HepG2 (cell line): ENCODE measurements around the gene C5. TPM values are rescaled to one million over a fixed set of nuclear protein-coding genes. Genes with fewer than 3 reads are reported as not detected.

Experiments
- ATAC-seq: fragments of 200-7000 bp; cut with Tn5 transposase; 3 replicates; pipeline ENCODE4 v1.9.1; 2020; ENCODE audit warnings: mild to moderate bottlenecking, moderate library complexity
- BruUV-seq: library from RNA; stranded (reverse); fragments of 400-500 nt; replicated peaks from 2 replicates; lab custom pipeline; 2021; lab: Mats Ljungman, UMichigan
- CTCF ChIA-PET: fragments of 300-600 bp; formaldehyde crosslinking; extraction: SDS; loops from one replicate; lab custom pipeline; 2021; ENCODE audit warnings: low total read pairs, inconsistent platforms, low intra/inter-chr PET ratio; lab: Yijun Ruan, JAX
- POLR2A ChIA-PET: fragments of 350-600 bp; sonication (Branson Sonifier 250); formaldehyde crosslinking; loops from one replicate; lab custom pipeline; 2020; ENCODE audit warnings: antibody characterized with exemption, inconsistent platforms; lab: Yijun Ruan, JAX
- DNase-seq: peaks from one replicate; pipeline ENCODE4 v3.0.0-alpha.2; 2015; ENCODE audit warnings: low spot score
- FAIRE-seq: peaks from 3 replicates; lab custom pipeline; 2011; peaks lifted over from hg19 to GRCh38; lab: Jason Lieb, UNC
- H2AFZ ChIP-seq: one replicate; pipeline ENCODE4 v1.6.1; 2011; ENCODE audit warnings: low read length, inconsistent platforms
- H3K27ac ChIP-seq: fragments of 300-600 bp; 3 replicates; pipeline ENCODE4 v1.8.0; 2011; ENCODE audit warnings: mixed run types, mild to moderate bottlenecking, mixed read lengths, low read length, inconsistent platforms; ENCODE audit not compliant: insufficient read depth; ENCODE audit errors: extremely low read length
- H3K27me3 ChIP-seq, 2 experiments: fragments of 200-600 bp in 1 of 2; 2 replicates in 1 of 2; 3 replicates in 1 of 2; pipeline versions ENCODE4 v1.6.0 to v1.8.0; 2011; ENCODE audit warnings: low read length in 2 of 2, mild to moderate bottlenecking in 2 of 2, moderate library complexity in 2 of 2, inconsistent platforms in 1 of 2; ENCODE audit not compliant: insufficient read depth in 2 of 2, control insufficient read depth in 1 of 2
- H3K36me3 ChIP-seq, 2 experiments: fragments of 200-600 bp in 1 of 2; replicated peaks in 1 of 2; 2 replicates in 1 of 2; 3 replicates in 1 of 2; pipeline versions ENCODE4 v1.5.1 to v1.8.0; 2011; ENCODE audit warnings: low read length in 2 of 2, inconsistent platforms in 1 of 2; ENCODE audit not compliant: insufficient read depth in 2 of 2, control insufficient read depth in 1 of 2
- H3K4me1 ChIP-seq: 2 replicates; pipeline ENCODE4 v1.5.1; 2012; ENCODE audit warnings: low read length, inconsistent platforms; ENCODE audit not compliant: insufficient read depth
- H3K4me2 ChIP-seq: 2 replicates; pipeline ENCODE4 v1.6.0; 2011; ENCODE audit warnings: low read depth, low read length, inconsistent platforms
- H3K4me3 ChIP-seq, 3 experiments: fragments of 200-600 bp in 1 of 3; sonication (generic), shearing (Covaris generic) in 1 of 3; replicated peaks in 1 of 3; 2 replicates each; pipeline ENCODE4 v1.5.1; 2011 to 2016; ENCODE audit warnings: low read length in 3 of 3, inconsistent platforms in 2 of 3, low read depth in 2 of 3, mild to moderate bottlenecking in 2 of 3, control low read depth in 1 of 3, mixed read lengths in 1 of 3; ENCODE audit not compliant: insufficient read depth in 1 of 3
- H3K79me2 ChIP-seq: one replicate; pipeline ENCODE4 v1.6.1; 2011; ENCODE audit warnings: low read length, inconsistent platforms; ENCODE audit not compliant: insufficient read depth
- H3K9ac ChIP-seq: 2 replicates; pipeline ENCODE4 v1.6.0; 2011; ENCODE audit warnings: mild to moderate bottlenecking, low read depth, low read length, inconsistent platforms; ENCODE audit not compliant: insufficient read depth
- H3K9me3 ChIP-seq: 2 replicates; pipeline ENCODE4 v1.5.1; 2012; ENCODE audit warnings: mild to moderate bottlenecking, low read length
- H4K20me1 ChIP-seq: 2 replicates; pipeline ENCODE4 v1.6.0; 2011; ENCODE audit warnings: inconsistent platforms, mild to moderate bottlenecking, low read length, moderate library complexity; ENCODE audit not compliant: insufficient read depth
- HMGXB3 ChIP-seq: sonication (generic); formaldehyde crosslinking; IDR thresholded peaks from 2 replicates; pipeline ENCODE4 v1.4.0; 2020; ENCODE audit warnings: missing genetic modification reagents, borderline replicate concordance
- MAX ChIP-seq: IDR thresholded peaks from 2 replicates; pipeline ENCODE4 v1.6.1; 2012; ENCODE audit warnings: inconsistent platforms
- NR2F1 ChIP-seq, 2 experiments: fragments of 450-650 bp in 1 of 2; formaldehyde crosslinking in 1 of 2; IDR thresholded peaks; 2 replicates each; pipeline versions ENCODE4 v1.5.0 to v1.6.1; 2016 to 2020; ENCODE audit warnings: mild to moderate bottlenecking in 1 of 2, missing compliant biosample characterization in 1 of 2, missing genetic modification reagents in 1 of 2, moderate library complexity in 1 of 2
- PHF20 ChIP-seq: sonication (generic); formaldehyde crosslinking; IDR thresholded peaks from 2 replicates; pipeline ENCODE4 v1.5.0; 2020; ENCODE audit warnings: mild to moderate bottlenecking, missing genetic modification reagents
- POLR2A ChIP-seq, 2 experiments: IDR thresholded peaks; 2 replicates each; pipeline ENCODE4 v1.6.1; 2011; ENCODE audit warnings: low read depth in 2 of 2, low read length in 2 of 2, mild to moderate bottlenecking in 1 of 2, moderate library complexity in 1 of 2; ENCODE audit not compliant: insufficient read depth in 1 of 2
- TEAD2 ChIP-seq: sonication (generic); formaldehyde crosslinking; IDR thresholded peaks from 2 replicates; pipeline ENCODE4 v1.9.0; 2021; ENCODE audit warnings: missing genetic modification reagents
- ZNF160 ChIP-seq: sonication (generic); formaldehyde crosslinking; IDR thresholded peaks from 2 replicates; pipeline ENCODE4 v1.8.0; 2022; ENCODE audit warnings: mild to moderate bottlenecking, inconsistent platforms, missing genetic modification reagents
- ZNF761 ChIP-seq: sonication (generic); formaldehyde crosslinking; conservative IDR thresholded peaks from 2 replicates; pipeline ENCODE4 v1.4.0; 2020; ENCODE audit warnings: mild to moderate bottlenecking, missing genetic modification reagents
- ZNF83 ChIP-seq: sonication (generic); formaldehyde crosslinking; IDR thresholded peaks from 2 replicates; pipeline ENCODE4 v1.4.0; 2020; ENCODE audit warnings: missing genetic modification reagents, mild to moderate bottlenecking, borderline replicate concordance
- WGBS: methylation state at CpG from one replicate; pipeline ENCODE4 v1.1.6; 2017; ENCODE audit warnings: low lambda C conversion rate; 5-methylcytosine and 5-hydroxymethylcytosine counted together
- in situ Hi-C: cut with HindIII; loops from 2 replicates; pipeline ENCODE4 v1.10.0; 2017; ENCODE audit warnings: low pct_unique_long_range_greater_than_20kb; ENCODE audit not compliant: extremely low pct_ligation_motif_present
- intact Hi-C: fragments of 100-400 bp; cut with micrococcal nuclease; formaldehyde crosslinking; loops from one replicate; pipeline ENCODE4 v1.10.0; 2022; ENCODE audit not compliant: unreplicated experiment
- polyA plus RNA-seq, 8 experiments: library from polyadenylated mRNA; depleted of rRNA in 3 of 8; stranded (reverse) in 7 of 8; unstranded in 1 of 8; fragments of >200 nt; fragmentation: Illumina TruSeq in 4 of 8; extraction: Trizol in 4 of 8; gene quantifications; 2 replicates each; pipeline versions ENCODE4 v1.2.1 to v1.2.3, GENCODE V29; 2011 to 2016; ENCODE audit warnings: low read depth in 4 of 8, missing spikeins in 1 of 8, mixed read lengths in 1 of 8; ENCODE audit not compliant: insufficient read depth in 1 of 8
- total RNA-seq, 5 experiments: library from RNA; depleted of rRNA; stranded (reverse); fragments of >200 nt; fragmentation: Illumina TruSeq; extraction: Trizol; gene quantifications; 2 replicates each; pipeline ENCODE4 v1.2.3, GENCODE V29; 2016; ENCODE audit warnings: low read depth in 1 of 5
- TF ChIP-seq, protein P1 (sequence below): IDR thresholded peaks from 2 replicates; pipeline ENCODE4 v1.6.1; 2016; ENCODE audit warnings: low read depth, missing genetic modification reagents, missing compliant biosample characterization
- TF ChIP-seq, protein P2 (sequence below): sonication (generic); formaldehyde crosslinking; conservative IDR thresholded peaks from 2 replicates; pipeline ENCODE4 v1.4.0; 2020; ENCODE audit warnings: missing genetic modification reagents

Gene C5
- total and polyA plus RNA-seq, 2 of the 13 experiments (the other 11 are each of a cell fraction or from before 2014, with no cell fraction given): 57.6 to 192 TPM

DNA sequence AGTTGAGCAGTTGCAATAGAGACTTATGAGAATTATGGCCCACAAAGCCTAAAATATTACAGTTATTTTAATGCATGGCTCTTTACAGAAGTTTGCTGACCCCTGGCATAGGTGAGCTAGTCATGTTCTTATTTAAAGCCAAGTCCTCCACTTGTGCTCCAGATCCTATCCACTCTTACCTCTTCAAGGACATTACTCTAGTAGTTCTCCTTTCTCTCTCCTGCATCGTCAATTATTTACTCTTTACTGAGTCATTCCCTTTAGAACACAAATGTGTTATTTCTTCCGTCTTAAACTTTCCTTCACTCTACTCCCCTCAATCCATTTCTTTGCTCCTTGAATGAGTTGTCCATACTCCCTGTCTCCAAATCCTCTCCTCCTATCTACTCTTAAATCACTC lies 102.9 kb downstream of the C5 start:
- H4K20me1 ChIP-seq: no peaks in the 10 kb centered on the region
- in situ Hi-C loops: no loop called here
- TF ChIP-seq PHF20 (CRISPR knock-in tag) (no peak), MAX (no peak), ZNF761 (no peak), POLR2A (IDR thresholded peaks at IDR 0.05; ENCODE audit: insufficient read depth in 1 of 2, low read depth in 2 of 2, low read length in 2 of 2) (no peak), HMGXB3 (CRISPR knock-in tag) (no peak), TEAD2 (no peak), ZNF83 (CRISPR knock-in tag) (no peak), NR2F1 (CRISPR knock-in tag; IDR thresholded peaks at IDR 0.05) (no peak), ZNF160 (CRISPR knock-in tag) (no peak)
- TF ChIP-seq, protein P1, sequence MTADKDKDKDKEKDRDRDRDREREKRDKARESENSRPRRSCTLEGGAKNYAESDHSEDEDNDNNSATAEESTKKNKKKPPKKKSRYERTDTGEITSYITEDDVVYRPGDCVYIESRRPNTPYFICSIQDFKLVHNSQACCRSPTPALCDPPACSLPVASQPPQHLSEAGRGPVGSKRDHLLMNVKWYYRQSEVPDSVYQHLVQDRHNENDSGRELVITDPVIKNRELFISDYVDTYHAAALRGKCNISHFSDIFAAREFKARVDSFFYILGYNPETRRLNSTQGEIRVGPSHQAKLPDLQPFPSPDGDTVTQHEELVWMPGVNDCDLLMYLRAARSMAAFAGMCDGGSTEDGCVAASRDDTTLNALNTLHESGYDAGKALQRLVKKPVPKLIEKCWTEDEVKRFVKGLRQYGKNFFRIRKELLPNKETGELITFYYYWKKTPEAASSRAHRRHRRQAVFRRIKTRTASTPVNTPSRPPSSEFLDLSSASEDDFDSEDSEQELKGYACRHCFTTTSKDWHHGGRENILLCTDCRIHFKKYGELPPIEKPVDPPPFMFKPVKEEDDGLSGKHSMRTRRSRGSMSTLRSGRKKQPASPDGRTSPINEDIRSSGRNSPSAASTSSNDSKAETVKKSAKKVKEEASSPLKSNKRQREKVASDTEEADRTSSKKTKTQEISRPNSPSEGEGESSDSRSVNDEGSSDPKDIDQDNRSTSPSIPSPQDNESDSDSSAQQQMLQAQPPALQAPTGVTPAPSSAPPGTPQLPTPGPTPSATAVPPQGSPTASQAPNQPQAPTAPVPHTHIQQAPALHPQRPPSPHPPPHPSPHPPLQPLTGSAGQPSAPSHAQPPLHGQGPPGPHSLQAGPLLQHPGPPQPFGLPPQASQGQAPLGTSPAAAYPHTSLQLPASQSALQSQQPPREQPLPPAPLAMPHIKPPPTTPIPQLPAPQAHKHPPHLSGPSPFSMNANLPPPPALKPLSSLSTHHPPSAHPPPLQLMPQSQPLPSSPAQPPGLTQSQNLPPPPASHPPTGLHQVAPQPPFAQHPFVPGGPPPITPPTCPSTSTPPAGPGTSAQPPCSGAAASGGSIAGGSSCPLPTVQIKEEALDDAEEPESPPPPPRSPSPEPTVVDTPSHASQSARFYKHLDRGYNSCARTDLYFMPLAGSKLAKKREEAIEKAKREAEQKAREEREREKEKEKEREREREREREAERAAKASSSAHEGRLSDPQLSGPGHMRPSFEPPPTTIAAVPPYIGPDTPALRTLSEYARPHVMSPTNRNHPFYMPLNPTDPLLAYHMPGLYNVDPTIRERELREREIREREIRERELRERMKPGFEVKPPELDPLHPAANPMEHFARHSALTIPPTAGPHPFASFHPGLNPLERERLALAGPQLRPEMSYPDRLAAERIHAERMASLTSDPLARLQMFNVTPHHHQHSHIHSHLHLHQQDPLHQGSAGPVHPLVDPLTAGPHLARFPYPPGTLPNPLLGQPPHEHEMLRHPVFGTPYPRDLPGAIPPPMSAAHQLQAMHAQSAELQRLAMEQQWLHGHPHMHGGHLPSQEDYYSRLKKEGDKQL (CRISPR knock-in tag): no peak
- TF ChIP-seq, protein P2, sequence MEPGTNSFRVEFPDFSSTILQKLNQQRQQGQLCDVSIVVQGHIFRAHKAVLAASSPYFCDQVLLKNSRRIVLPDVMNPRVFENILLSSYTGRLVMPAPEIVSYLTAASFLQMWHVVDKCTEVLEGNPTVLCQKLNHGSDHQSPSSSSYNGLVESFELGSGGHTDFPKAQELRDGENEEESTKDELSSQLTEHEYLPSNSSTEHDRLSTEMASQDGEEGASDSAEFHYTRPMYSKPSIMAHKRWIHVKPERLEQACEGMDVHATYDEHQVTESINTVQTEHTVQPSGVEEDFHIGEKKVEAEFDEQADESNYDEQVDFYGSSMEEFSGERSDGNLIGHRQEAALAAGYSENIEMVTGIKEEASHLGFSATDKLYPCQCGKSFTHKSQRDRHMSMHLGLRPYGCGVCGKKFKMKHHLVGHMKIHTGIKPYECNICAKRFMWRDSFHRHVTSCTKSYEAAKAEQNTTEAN (CRISPR knock-in tag): no peak
- TF ChIP-seq, all 625 proteins: peak for 0
- Histone ChIP-seq H3K9me3 (no peaks in the 10 kb centered on the region), H3K4me1 (no peaks in the 10 kb centered on the region), H3K79me2 (no peaks in the 10 kb centered on the region), H2AFZ (no peak overlapping the region), H3K36me3 (peaks cover 6 to 15% of the 10 kb centered on the region in 2 experiments; a peak in 4 of 5 replicates), H3K4me2 (no peak overlapping the region), H3K4me3 (no peak overlapping the region), H3K27me3 (no peaks in the 10 kb centered on the region), H3K27ac (no peak overlapping the region), H3K9ac (no peak overlapping the region)
- ATAC-seq: no peak
- no peak for FAIRE-seq
- no peak for DNase-seq
- CTCF ChIA-PET: no interaction called here
- POLR2A ChIA-PET: no interaction called here
- WGBS: 79% methylated on average over 2 of the region's 2 CpGs
- intact Hi-C loops: no loop called here
- no TSS peak for BruUV-seq
